Suppressor macrophage treated with lipopolysaccharide for 4 hours (primary cell): ENCODE results near the gene RAB43.

ENCODE experiments used
- DNase-seq: peaks from one replicate; pipeline ENCODE4 v3.0.0-alpha.2; 2020

Gene RAB43

GRCh38 chr3:129060276-129061022 is 61.2 kb downstream of the RAB43 start, which contains the start of gene GP9:
Gene GP9 (plus strand): TSS chr3:129060779. CDS start chr3:129061740, 961 bp downstream.
- no peak for DNase-seq

GRCh38 chr3:129059311-129059958 is 62.2 kb downstream of the RAB43 start:
- DNase-seq, result no peak

- no peak for DNase-seq
Observed at GRCh38 chr3:129058441-129059200, 63.0 kb downstream of the RAB43 start.

- DNase-seq, result no peak
Observed at GRCh38 chr3:129057249-129057648, 64.4 kb downstream of the RAB43 start.

GRCh38 chr3:129056451-129057173 is 65.0 kb downstream of the RAB43 start:
- no peak for DNase-seq

GRCh38 chr3:129054605-129055104 is 66.9 kb downstream of the RAB43 start:
- DNase-seq, result no peak

GRCh38 chr3:129052675-129053074 is 68.9 kb downstream of the RAB43 start:
- DNase-seq, result no peak

GRCh38 chr3:129051871-129052340 is 69.7 kb downstream of the RAB43 start:
- DNase-seq, result no peak

GRCh38 chr3:129050556-129051295 is 70.9 kb downstream of the RAB43 start:
- DNase-seq, result no peak

- DNase-seq, result no peak
Observed at GRCh38 chr3:129047553-129047839, 74.1 kb downstream of the RAB43 start.

- DNase-seq, result no peak
Observed at GRCh38 chr3:129046732-129047552, 74.7 kb downstream of the RAB43 start.

- DNase-seq, result no peak
Observed at GRCh38 chr3:129046037-129046731, 75.4 kb downstream of the RAB43 start.

- no peak for DNase-seq
Observed at GRCh38 chr3:129045675-129046036, 75.9 kb downstream of the RAB43 start.

GRCh38 chr3:129040579-129041300 is 80.9 kb downstream of the RAB43 start:
- DNase-seq, result no peak

GRCh38 chr3:129040039-129040336 is 81.6 kb downstream of the RAB43 start:
- DNase-seq, result no peak

- DNase-seq, result no peak
Observed at GRCh38 chr3:129039271-129040038, 82.1 kb downstream of the RAB43 start.

GRCh38 chr3:129038121-129038855 is 83.3 kb downstream of the RAB43 start:
- no peak for DNase-seq
